ENCODE data around the gene CADPS2.
"Not testable (repeated sequence)": the region's sequence is repeated elsewhere in the genome, so short reads cannot be mapped to it uniquely, and the experiment has no call there.

CADPS2 gene

DNA sequence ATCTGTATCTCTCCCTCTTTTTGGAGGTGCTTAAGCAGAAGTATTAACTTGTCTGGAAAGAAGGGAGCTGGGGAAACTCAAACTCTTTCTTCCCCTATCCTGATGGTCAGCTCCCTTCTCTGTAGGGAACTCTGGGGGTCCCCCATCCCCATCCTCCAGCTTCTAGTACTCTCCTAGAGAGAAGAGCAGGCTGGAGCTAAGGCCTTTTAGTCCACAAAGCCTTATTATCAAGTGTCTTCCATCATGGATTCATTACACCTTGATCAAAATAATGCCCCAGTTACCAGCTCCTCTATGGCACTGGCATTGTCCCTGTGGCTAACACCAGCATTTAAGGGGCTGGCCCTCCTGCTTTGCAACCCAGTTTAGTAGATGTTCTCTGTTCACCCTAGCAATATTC is 35.7 kb downstream of the CADPS2 start:
- no peak for DNase-seq (ENCODE audit: low read depth in 2 of 2)

GRCh38 chr7:122849957-122850328 is 36.3 kb downstream of the CADPS2 start:
- no peak for DNase-seq (ENCODE audit: low read depth in 2 of 2)

DNA sequence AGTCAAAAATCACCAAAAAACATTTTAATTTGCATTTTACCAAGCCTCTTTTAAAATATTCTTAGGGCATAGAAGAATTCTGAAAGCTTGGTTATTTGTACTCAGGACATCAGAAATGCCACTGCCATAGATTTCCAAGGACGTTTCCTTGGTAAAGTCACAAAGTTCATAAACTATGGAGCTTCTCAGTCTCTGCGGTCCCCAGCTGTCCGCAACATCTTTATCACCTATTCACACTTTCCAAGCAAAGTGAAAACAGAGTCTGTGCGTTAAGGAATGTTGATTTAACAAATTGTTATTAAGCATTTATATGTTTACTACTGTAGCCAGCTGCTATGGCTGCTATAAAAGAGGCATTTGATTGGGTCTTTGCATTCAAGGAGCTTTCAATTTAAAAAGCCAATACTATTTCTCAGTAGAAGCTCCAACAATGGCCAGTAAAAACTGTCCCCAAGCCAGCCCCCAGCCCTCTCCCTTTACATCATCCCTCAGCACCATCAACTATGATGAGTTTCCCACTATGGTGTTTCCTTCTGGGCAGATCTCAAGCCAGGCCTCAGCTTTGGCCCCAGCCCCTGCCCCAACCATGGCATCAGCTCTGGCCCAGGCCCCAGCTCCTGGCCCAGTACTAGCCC is 36.8 kb downstream of the CADPS2 start:
- DNase-seq (ENCODE audit: low read depth in 2 of 2), result no peak

DNA sequence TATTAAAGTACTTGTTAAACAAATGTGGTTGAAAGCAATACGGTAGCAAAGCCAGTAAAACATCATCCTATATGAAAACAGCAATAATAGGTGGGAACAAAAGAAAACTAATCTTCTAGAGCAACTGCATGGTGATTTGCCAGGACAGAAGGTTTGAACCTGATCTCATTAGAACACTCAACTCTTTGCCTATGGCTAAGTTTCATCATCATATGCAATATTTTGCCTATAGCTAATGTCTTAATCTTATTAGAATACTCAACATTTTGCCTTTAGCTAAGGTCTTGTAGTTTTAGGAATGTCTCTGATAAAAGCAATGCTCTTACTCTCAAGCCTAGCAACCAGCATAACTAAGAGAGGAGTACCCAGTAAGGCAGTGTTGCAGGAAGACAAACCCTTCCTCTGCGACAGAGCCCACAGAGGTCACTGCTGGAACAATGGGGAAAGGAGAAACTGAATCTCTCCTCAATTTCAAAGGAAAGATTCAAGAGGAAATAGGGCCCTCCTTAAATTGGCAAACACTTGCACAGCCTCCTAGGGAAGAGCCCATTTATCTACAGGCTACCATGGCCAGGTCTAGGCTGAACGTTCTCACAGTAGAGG is 38.3 kb downstream of the CADPS2 start:
- DNase-seq (ENCODE audit: low read depth in 2 of 2), result no peak

DNA sequence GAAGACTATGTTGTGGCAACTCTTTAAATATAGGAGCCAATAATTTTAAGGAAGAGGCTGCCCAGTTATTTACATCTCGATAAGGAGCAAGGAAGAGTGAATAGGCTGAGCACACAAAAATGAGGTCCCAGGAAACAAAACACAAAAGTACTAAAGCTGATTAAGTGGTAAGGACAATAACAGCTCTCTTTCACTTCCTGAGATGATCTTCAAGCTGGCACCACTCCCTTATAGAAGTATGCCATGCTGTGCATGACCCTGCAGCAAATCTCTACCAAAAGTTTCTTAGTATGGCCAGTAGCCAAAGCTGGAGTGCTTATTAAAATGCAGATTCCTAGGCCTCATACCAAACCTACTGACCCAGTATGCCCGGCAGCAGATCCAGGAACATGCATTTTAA is 39.7 kb downstream of the CADPS2 start:
- no peak for DNase-seq (ENCODE audit: low read depth in 2 of 2)

GRCh38 chr7:122845286-122845685 is 41.0 kb downstream of the CADPS2 start:
- no peak for DNase-seq (ENCODE audit: low read depth in 2 of 2)

GRCh38 chr7:122844191-122844988 is 41.9 kb downstream of the CADPS2 start:
- DNase-seq (ENCODE audit: low read depth in 2 of 2), result no peak

DNA sequence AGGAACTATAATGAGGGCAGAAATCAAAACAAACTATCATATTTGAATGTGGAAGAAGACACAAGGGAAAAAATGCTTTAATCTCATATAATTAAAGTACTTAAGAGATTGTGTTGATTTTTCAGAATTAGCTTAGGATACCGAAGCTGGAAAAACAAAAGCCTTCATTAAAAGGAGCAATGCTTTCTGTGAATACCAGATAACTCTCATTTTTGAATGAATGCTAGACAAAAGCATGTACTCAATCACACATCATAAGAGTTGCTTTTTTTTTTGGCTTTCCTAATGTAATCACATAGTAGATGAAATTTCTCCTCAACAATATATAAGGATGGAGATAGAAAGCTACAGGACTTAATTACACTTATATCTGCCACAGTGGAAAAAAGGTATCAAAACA is 43.3 kb downstream of the CADPS2 start:
- DNase-seq (ENCODE audit: low read depth in 2 of 2), result no peak

- not testable (repeated sequence) for DNase-seq (ENCODE audit: low read depth in 2 of 2)
Observed at GRCh38 chr7:122836286-122836685, 50.0 kb downstream of the CADPS2 start.

- not testable (repeated sequence) for DNase-seq (ENCODE audit: low read depth in 2 of 2)
Observed at GRCh38 chr7:122834571-122834942, 51.7 kb downstream of the CADPS2 start.

- no peak for DNase-seq (ENCODE audit: low read depth in 2 of 2)
Observed at GRCh38 chr7:122833888-122834570, 52.2 kb downstream of the CADPS2 start.

DNA sequence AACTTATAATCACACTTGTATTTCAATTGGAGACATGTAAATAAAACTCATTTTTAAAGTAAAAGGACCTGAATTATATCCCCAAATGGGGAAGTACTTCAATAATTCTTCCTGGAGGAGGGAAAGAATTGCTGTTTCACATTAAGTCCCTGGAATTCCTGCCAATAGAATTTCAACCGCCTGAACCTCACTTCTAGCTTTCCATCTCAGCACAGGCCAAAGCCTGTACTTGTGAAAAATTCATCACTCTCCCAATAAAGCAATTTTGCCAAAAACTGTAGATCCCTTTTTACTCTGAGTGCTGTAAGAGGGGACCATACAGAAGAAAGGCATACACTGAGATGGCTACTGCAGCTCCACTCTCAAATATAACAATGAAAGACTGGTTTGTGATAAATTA is 54.8 kb downstream of the CADPS2 start:
- no peak for DNase-seq (ENCODE audit: low read depth in 2 of 2)

DNA sequence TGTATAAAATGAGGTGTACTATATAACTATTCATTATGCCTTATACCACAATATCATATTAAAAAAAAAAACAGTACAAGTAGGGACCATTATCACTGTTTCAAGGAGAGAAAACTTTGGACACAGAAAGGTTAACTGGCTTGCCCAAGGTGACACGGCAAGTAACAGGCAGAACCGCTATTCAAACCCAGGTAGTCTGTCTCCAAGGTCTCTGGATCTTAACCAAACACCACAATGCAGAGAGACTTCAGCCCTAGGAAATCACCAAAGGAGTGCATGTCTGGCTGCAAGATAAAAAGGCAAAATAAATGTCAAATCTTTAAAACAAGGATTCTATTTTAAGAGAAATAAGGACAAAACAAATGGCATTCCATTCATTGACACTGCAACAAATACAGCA is 56.3 kb downstream of the CADPS2 start:
- DNase-seq (ENCODE audit: low read depth in 2 of 2), result no peak

DNA sequence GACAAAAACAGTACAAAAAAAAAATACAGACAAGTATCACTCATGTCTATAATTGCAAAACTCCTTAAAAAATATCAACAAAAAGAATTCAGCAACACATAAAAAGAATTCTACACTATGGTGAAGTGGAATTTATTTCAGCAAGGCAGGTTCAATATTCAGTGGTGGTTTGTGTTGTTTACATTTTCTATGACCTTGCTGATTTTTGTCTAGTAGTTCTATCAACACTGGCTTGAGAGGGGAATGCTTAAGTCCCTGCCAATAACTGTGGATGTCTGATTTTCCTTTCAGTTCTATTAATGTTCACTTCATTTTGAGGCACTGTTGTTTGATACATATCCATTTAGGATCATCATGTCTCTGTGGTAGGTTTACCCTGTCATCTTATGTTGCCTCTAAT is 58.5 kb downstream of the CADPS2 start:
- no peak for DNase-seq (ENCODE audit: low read depth in 2 of 2)

- no peak for DNase-seq (ENCODE audit: low read depth in 2 of 2)
Observed at GRCh38 chr7:122813845-122814244, 72.4 kb downstream of the CADPS2 start.

- no peak for DNase-seq (ENCODE audit: low read depth in 2 of 2)
Observed at GRCh38 chr7:122803851-122804250, 82.4 kb downstream of the CADPS2 start.

DNA sequence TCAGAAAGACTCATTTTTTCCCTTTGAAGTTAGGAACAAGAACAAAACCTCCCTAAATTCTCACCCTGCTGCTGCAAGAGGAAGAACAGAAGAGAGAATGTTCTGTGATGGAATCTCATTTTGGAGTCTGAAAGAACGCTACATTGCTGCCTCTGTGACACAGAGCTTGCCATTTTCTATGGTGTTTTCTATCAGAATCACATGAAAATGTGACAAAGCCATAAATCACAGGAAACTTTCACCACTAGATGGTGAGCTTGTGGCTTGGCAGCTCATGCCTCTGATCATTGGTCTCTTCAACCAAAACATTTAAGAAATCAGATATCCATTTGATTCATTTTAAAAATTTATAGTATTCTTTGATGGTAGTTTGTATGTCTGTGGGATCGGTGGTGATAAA is 82.9 kb downstream of the CADPS2 start:
- DNase-seq (ENCODE audit: low read depth in 2 of 2), result no peak

GRCh38 chr7:122802301-122802751 is 83.9 kb downstream of the CADPS2 start:
- DNase-seq (ENCODE audit: low read depth in 2 of 2), result no peak

DNA sequence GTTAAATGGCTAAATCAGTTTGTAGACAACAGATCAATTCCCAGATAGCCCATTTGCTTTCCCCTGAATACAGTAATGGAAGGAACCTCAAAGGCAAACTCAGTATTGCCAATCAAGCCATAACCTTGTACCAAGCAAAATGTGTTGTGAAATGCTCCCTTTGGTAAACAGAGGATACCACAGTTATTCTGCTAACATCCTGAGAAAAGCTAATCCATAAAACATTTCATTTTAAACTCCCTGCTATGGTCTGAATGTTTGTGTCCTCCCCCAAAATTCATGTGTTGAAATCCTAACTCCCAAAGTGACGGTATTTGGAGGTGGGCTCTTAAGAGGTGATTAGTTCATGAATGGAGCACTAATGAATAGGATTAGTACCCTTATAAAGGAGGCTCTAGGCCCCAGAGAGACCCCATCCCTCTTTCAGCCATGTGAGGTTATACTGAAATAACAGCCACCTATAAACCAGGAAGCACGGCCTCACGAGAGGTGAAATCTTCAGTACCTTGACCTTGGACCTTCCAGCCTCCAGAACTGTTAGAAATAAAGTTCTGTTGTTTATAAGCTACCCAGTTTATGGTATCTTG is 94.2 kb downstream of the CADPS2 start:
- no peak for DNase-seq (ENCODE audit: low read depth in 2 of 2)

DNA sequence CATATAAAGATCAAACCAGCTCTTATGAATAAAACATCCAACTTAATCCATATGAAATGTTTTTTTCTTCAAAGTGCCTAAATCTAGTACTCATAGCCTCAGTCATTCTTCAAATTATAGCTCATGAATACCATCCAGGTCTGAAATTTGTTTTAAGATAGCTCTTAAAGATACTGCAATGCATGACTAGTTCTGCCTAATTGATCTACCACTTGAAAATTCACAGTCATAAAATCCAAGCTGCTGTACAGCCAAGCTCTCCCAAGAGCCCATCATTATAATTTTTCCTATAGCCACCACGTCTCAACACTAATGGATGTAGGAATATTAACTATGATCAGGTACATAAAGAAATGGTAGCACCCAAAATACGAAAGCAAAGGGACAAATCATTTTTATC is 95.7 kb downstream of the CADPS2 start:
- DNase-seq (ENCODE audit: low read depth in 2 of 2), result no peak

DNA sequence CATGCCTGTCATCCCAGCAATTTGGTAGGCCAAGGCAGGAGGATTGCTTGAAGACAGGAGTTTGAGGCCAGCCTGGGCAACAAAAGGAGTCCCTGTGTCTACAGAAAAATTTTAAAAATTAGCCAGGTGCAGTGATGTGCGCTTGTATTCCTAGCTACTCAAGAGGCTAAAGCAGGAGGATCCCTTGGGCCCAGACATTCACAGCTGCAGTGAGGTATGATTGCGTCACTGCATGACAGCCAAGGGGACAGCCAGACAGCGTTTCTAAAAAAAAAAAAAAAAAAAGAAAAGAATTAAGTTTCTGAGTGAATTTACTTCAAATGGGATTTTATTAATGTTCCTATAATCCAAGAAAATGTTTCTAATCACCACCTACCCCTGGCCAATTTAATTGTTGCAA is 96.1 kb downstream of the CADPS2 start:
- DNase-seq (ENCODE audit: low read depth in 2 of 2), result no peak

DNA sequence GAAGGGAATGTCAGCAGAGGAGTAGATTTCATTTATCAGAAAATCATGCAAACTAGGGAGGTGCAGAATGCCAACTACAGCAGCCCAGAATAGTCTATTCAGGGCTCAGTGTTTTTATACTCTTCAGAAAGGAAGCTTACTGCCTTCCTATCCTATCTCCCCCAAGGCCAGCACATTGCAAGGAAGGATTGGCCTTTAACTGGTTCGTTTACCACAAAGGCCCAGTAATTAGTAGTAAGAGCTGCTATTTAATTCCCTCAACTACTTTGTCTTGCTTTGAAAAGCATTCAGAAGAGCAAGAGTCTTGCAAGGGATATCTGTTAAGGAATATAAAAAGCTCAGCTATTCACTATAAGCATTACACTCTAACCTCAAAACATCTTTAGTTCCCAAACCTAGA is 97.1 kb downstream of the CADPS2 start:
- DNase-seq (ENCODE audit: low read depth in 2 of 2), result no peak

All from stimulated activated CD8-positive, alpha-beta memory T cell treated with anti-CD3 and anti-CD28 coated beads, Interleukin-7, amount 100 ng/mL, for 4 hours (primary cell).